GM18907 (cell line): ENCODE data around the gene SIK2.
"Not testable (repeated sequence)": the region's sequence is repeated elsewhere in the genome, so short reads cannot be mapped to it uniquely, and the experiment has no call there.

ENCODE experiments used
- ATAC-seq: cut with Tn5 transposase; IDR thresholded peaks from one replicate; pipeline ENCODE4 v1.9.1; 2021; ENCODE audit warnings: mild to moderate bottlenecking, moderate library complexity; ENCODE audit not compliant: unreplicated experiment

The SIK2 gene

GRCh38 chr11:111748035-111748804, 146.0 kb downstream of the SIK2 start:
- ATAC-seq = no peak

GRCh38 chr11:111749646-111750045, 147.4 kb downstream of the SIK2 start:
- ATAC-seq = no peak

- no peak for ATAC-seq
These were observed 153.8 kb downstream of the SIK2 start for GRCh38 chr11:111756097-111756496.

DNA sequence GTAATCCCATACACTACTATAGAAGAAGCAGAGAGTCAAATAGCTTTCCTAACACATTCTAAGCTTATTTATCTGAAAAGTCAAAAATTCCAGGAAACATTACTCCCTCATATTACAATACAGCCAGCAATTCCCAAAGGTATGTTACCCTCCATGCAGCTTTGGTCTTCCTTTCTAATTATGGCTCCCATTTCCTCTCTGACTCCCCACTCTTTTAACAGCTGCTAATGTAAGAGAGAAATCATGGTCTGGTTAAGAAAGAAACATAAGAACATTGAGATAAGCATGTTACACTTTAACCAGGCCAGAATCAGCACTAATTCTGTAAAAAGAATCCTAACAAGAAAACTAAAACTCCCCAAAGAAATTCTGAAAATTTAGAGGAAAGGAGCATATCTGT, 157.1 kb downstream of the SIK2 start:
- no peak for ATAC-seq

GRCh38 chr11:111759778-111760407, 157.6 kb downstream of the SIK2 start:
- ATAC-seq = no peak

DNA sequence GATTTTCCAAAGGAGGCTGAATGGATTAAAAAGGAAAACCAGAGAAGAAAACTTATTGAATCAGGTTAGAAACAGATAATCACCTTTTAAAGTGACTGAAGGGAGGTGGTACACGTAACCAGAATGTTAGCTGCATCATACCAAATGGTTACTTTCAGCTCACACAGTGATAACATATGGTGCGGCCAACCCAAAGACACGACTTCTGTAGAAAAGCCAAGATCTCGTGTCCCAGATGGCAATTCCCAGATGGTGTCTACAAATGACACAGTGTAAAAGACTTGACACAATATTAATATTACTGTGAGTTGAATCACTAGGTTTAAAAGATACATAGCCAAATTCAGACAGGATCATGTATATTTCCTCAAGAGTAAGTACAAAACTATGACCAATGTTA, 158.8 kb downstream of the SIK2 start:
- no peak for ATAC-seq

DNA sequence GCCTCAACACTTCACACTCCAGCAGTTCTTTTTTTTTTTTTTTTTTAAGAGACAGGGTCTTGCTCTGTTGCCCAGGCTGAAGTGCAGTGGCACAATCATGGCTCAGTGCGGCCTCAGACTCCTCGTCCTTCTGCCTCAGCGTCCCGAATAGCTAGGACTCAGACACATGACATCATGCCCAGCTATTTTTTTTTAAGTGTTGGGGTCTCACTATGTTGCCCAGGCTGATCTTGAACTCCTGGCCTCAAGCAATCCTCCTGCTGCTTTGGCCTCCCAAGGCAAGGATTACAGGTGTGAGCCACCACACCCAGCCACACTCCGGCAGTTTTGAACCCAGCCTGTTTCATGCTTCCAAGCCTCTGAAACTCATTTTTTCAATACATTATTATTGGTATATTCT, 160.3 kb downstream of the SIK2 start:
- ATAC-seq = no peak

DNA sequence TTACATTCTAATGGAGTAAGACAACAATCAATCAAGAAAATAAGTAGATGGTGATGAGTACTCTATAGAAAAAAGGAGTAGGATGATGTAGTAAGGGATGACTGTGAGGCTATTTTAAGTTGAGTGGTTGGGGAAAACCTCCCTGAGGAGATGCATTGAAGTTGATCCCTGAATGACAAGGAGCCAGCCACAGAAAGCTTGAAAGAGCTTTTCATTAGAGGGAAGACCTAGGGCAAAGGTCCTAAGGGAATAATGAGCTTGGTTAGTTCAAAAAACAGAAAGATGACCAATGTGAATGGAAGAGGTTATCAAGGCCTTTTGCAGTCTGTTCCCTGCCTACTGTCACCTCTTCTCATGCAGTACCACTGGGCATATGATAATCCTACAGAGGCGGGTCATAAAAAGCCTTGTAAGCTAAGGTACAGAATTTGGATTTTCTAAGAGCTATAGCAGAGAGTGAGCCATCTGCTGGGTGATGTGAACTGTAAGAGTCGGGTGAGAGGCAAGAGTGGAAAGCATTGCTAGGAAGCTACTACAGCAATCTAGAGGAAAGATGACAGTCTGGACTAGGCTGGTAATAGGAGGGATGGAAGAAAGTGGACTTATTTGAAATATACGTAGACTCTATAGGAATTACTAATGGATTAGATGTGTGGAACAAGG, 160.9 kb downstream of the SIK2 start:
- ATAC-seq = no peak

GRCh38 chr11:111764621-111765020, 162.4 kb downstream of the SIK2 start:
- no peak for ATAC-seq

- peak; percentile 44 for ATAC-seq
These were observed 163.2 kb downstream of the SIK2 start for GRCh38 chr11:111765320-111765983.

DNA sequence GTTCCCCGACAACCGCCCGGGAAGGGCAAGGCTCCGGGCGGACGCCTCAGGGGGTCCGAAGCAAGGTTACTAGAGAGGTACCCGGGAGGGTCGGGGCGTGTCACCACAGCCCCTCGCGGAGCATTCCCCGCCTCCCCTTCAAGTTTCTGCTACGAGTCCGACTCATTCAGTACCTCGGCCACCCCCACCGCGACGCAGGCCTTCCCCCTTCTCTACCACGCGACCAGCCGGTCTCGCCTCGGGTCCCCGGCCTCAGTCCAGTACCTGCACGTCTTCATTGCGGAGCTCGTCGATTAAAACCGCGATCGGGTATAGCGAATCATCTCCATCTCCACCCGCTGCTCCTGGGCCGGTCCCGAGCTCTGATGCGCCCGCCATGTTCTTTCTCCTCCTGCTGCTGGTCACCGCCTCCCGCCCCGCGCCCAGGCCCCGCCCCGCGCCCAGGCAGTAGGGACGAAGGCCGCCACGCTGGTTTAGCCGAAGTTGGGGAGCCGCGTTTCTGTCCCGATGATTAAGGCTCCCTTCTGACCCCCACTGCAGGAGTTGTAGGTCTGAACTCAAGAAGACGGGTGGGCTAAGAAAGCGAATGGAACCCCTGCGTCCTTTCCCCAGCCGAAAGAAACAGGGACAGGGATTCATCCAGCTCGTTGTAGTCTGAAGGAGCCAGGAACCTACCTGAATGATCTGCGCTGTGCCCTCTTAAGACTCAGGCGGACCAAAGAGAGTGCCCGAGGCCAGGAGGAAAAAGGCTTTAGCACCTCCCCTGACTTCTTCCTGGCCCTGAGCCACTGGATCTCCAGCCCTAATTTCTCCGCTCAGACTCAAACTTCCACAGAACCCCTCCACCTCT, 164.0 kb downstream of the SIK2 start, which contains the start of gene PPP2R1B:
TSS of gene PPP2R1B (minus strand) at position 406 of the 850 bp plus-strand sequence. CDS start at position 378, 28 bp downstream.
- peak; percentile 91 for ATAC-seq

DNA sequence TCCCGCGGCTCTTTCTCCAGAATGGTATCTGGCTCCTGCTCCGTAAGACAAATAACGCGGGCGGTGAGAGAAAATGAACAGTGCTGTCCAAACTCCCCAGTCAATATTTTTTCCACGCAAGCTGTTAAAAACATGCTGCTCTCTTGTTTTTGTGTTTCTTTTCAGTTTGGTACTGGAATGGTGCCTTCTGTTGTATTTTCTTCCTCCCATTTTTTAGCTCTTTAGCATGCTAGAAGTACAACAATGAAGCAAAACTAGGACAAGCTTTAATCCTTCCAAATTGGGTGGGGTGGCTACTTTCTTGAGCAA, 164.5 kb downstream of the SIK2 start:
- no peak for ATAC-seq

DNA sequence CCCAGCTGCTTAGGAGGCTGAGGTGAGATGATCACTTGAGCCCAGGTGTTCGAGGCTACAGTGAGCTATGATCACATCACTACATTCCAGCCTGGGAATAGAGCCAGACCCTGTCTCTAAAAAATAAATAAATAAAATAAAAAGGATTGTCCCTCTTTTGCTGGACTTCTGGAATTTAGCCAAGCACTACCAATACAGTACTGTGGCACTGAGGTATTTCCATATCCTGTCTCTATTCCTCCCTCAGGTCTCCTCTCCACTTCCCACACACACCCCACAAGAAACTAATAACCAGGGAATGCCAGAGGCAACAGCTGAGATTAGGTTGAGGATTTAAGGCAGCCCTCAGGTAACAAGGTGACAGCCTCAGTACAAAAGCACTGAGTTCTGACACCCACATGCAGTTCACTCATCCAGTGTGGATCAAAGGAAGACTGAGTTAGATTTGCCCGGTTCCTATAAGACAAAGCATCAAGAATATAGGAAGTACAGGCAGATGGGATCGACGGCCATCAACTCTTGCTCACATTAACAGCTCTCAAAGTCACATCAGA, 168.4 kb downstream of the SIK2 start:
- no peak for ATAC-seq

GRCh38 chr11:111771205-111771604, 169.0 kb downstream of the SIK2 start:
- not testable (repeated sequence) for ATAC-seq

- no peak for ATAC-seq
These were observed 170.3 kb downstream of the SIK2 start for GRCh38 chr11:111772535-111772934.

DNA sequence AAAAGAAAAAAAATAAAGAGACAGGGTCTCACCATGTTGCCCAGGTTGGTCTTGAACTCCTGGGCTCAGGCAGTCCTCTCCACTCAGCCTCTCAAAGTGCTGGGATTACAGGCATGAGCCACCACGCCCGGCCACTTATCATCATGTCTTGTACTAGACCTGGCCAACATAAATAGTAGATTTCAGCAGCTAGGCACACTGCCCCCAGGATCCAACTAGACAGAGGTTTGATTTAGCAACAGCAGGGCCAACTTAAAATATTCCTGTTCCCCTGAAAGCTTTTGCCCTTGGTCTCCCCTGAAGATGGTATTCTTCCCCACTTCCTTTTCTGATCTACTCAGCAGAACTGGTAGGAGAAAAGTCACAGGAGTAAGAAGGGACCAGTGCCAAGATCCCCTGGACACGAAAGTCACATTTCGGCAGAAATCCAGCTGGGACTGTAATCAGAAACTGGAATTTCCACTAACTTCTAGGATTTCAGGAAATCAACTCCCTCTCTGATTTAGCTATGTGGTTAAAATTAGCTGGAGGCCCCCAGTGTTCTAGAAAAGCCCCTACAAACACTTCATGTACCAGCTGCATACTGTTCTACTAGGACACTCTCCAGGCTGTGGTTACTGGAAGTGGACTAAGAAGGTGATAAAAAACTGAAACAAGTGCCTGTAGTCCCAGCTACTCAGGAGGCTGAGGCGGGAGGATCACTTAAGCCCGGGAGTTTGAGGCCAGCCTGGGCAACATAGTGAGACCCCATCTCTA, 172.9 kb downstream of the SIK2 start:
- ATAC-seq = no peak

- ATAC-seq = peak; percentile 94
These were observed 174.3 kb downstream of the SIK2 start for GRCh38 chr11:111776398-111777093.

- ATAC-seq = peak; percentile 69
These were observed 175.1 kb downstream of the SIK2 start for GRCh38 chr11:111777094-111778046.
